Testis (tissue), 3 donors: ENCODE data around the gene FBXW8. TPM values are rescaled to one million over a fixed set of nuclear protein-coding genes. Genes with fewer than 3 reads are reported as not detected.

Experiments
- DNase-seq: peaks from one replicate; pipeline ENCODE4 v3.0.0-alpha.2; 2019
- H3K27ac ChIP-seq, 2 donors: fragments of 200-600 bp; sonication (generic); one replicate each; pipeline ENCODE4 v1.5.1; 2019
- H3K27me3 ChIP-seq: fragments of 200-600 bp; sonication (generic); one replicate; pipeline ENCODE4 v1.5.1; 2019
- H3K36me3 ChIP-seq: fragments of 200-600 bp; sonication (generic); one replicate; pipeline ENCODE4 v1.5.1; 2017; ENCODE audit warnings: low read depth; ENCODE audit errors: missing control alignments
- H3K4me1 ChIP-seq: fragments of 200-600 bp; sonication (generic); one replicate; pipeline ENCODE4 v1.5.1; 2019
- H3K4me3 ChIP-seq, 2 donors: fragments of 200-600 bp; sonication (generic); one replicate each; pipeline ENCODE4 v1.5.1; 2017 to 2019
- H3K9me3 ChIP-seq: fragments of 200-600 bp; sonication (generic); one replicate; pipeline ENCODE4 v1.5.1; 2017
- POLR2A ChIP-seq: fragments of 450-650 bp; IDR thresholded peaks from one replicate; pipeline ENCODE4 v1.6.1; 2017; ENCODE audit warnings: antibody characterized with exemption, mild to moderate bottlenecking, moderate library complexity
- WGBS, 2 donors: methylation state at CpG; one replicate each; pipeline ENCODE4 v1.1.5; 2018; 5-methylcytosine and 5-hydroxymethylcytosine counted together
- intact Hi-C: fragments of 100-400 bp; cut with DNase I; formaldehyde crosslinking; loops from one replicate; pipeline ENCODE4 v1.15.1; 2023; ENCODE audit warnings: low total_unique reads
- polyA plus RNA-seq: library from polyadenylated mRNA; stranded (reverse); fragments of 350-450 nt; fragmentation: Illumina TruSeq; extraction: RNeasy Lipid Tissue Mini Kit (QIAGEN cat#74804); gene quantifications from one replicate; pipeline ENCODE4 v1.2.3, GENCODE V29; 2014; ENCODE audit warnings: low read depth, low replicate concordance; ENCODE audit not compliant: insufficient read depth
- total RNA-seq, 2 donors: library from RNA; depleted of rRNA; stranded (reverse); fragments of >200 nt; gene quantifications; one replicate each; pipeline ENCODE4 v1.2.3, GENCODE V29; 2016
- TF ChIP-seq, protein P1 (sequence below), 3 experiments: fragments of 450-650 bp in 2 of 3; fragments of 200-600 bp in 1 of 3; sonication (generic) in 1 of 3; IDR thresholded peaks; one replicate each; pipeline ENCODE4 v1.5.1; 2016 to 2019; ENCODE audit warnings: antibody characterized with exemption in 3 of 3, mild to moderate bottlenecking in 2 of 3, moderate library complexity in 1 of 3

FBXW8 gene
- total and polyA plus RNA-seq, 3 donors from 2014 or later = 11.1 to 32.8 (median 31.0) TPM

DNA sequence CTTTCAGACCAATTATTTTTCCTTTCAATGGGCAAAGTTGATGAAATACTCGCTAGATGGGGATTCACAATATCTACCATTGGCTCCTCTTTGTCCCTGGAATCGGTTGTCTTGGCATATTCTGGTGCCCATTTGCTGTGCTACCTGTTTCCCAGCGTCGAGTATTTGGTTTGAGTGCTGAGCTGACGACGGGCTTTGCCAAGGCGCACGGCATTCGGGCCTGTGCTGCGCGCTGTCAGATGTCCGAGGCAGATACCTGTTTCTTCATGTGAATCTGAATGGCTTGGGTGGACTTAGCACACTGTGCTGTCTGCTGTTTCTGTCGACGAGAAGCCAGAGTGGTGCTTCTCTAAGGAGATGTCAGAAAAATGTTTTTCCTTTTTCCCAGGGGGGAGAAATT, 107.5 kb downstream of the FBXW8 start:
- Histone ChIP-seq H3K36me3 (no peaks in the 10 kb centered on the region), H3K9me3 (no peaks in the 10 kb centered on the region), H3K27ac (no peak overlapping the region), H3K27me3 (no peaks in the 10 kb centered on the region), H3K4me1 (peaks cover 8% of the 10 kb centered on the region), H3K4me3 (no peak overlapping the region)
- intact Hi-C loops = no loop called here
- no peak for TF ChIP-seq POLR2A
- TF ChIP-seq, protein P1, sequence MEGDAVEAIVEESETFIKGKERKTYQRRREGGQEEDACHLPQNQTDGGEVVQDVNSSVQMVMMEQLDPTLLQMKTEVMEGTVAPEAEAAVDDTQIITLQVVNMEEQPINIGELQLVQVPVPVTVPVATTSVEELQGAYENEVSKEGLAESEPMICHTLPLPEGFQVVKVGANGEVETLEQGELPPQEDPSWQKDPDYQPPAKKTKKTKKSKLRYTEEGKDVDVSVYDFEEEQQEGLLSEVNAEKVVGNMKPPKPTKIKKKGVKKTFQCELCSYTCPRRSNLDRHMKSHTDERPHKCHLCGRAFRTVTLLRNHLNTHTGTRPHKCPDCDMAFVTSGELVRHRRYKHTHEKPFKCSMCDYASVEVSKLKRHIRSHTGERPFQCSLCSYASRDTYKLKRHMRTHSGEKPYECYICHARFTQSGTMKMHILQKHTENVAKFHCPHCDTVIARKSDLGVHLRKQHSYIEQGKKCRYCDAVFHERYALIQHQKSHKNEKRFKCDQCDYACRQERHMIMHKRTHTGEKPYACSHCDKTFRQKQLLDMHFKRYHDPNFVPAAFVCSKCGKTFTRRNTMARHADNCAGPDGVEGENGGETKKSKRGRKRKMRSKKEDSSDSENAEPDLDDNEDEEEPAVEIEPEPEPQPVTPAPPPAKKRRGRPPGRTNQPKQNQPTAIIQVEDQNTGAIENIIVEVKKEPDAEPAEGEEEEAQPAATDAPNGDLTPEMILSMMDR (IDR thresholded peaks at IDR 0.05) = no peak
- 71 to 83% methylated on average over 14 of the region's 14 CpGs for WGBS, 2 donors
- DNase-seq = no peak

DNA sequence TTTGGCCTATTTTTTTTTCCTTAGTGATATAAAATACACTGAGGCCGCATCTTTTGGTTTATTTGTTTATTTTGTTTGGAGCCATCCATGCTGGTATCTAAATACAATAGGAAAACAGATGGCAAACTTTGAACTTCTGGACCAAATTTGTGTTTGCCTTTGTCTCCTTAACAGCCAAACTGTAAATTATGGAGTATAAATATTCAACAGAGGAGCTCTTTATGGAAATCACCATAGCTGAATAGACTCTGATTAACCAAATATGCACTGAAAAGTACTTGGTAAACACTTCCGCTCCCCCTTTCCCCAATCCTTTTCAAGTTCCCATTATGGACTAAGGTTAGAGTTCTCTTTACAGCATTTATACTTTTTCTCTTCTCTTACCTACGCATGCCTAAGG, 107.9 kb downstream of the FBXW8 start:
- TF ChIP-seq, protein P1 (IDR thresholded peaks at IDR 0.05) = no peak
- TF ChIP-seq POLR2A = no peak
- Histone ChIP-seq H3K36me3 (no peaks in the 10 kb centered on the region), H3K9me3 (no peaks in the 10 kb centered on the region), H3K27ac (no peak overlapping the region), H3K4me3 (no peak overlapping the region), H3K4me1 (peaks cover 8% of the 10 kb centered on the region), H3K27me3 (no peaks in the 10 kb centered on the region)
- intact Hi-C loops = no loop called here
- DNase-seq = no peak
- 71 to 73% methylated on average over 3 of the region's 3 CpGs for WGBS, 2 donors

DNA sequence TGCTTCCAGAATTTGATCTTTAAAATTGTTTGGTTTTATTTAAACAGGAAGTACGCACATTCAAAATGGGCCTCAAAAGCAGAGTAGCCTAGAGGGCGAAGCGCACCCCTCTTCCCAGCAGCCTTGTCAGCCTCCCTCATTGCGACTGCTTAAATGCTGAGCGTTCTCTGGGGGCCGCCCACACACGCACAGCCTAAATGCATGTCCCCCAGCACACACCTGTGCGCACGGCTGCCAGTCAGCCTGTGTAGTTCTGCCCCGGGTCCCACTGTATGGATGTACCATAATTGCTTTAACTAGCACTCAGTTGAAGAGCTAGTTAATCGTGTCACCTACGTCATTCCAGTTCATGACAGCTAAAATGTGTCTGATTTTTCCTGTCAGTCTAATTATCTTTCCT, 109.1 kb downstream of the FBXW8 start:
- peaks cover 8% of the 10 kb centered on the region for H3K4me1 ChIP-seq
- 91 to 97% methylated on average over 12 of the region's 12 CpGs for WGBS, 2 donors
- H3K27me3 ChIP-seq = no peaks in the 10 kb centered on the region
- no peak for DNase-seq
- no peak overlapping the region for H3K4me3 ChIP-seq
- intact Hi-C loops = no loop called here
- H3K9me3 ChIP-seq = no peaks in the 10 kb centered on the region
- H3K27ac ChIP-seq = no peak overlapping the region
- H3K36me3 ChIP-seq = no peaks in the 10 kb centered on the region
- TF ChIP-seq, protein P1 (IDR thresholded peaks at IDR 0.05) = no peak
- no peak for TF ChIP-seq POLR2A

GRCh38 chr12:117020536-117021220, 109.9 kb downstream of the FBXW8 start:
- no peaks in the 10 kb centered on the region for H3K27me3 ChIP-seq
- H3K27ac ChIP-seq = no peak overlapping the region
- H3K4me3 ChIP-seq = no peak overlapping the region
- TF ChIP-seq, protein P1 (IDR thresholded peaks at IDR 0.05) = no peak
- TF ChIP-seq POLR2A = no peak
- H3K9me3 ChIP-seq = no peaks in the 10 kb centered on the region
- no peak for DNase-seq
- peaks cover 10% of the 10 kb centered on the region for H3K4me1 ChIP-seq
- intact Hi-C loops = no loop called here
- 74 to 87% methylated on average over 12 of the region's 12 CpGs for WGBS, 2 donors
- no peaks in the 10 kb centered on the region for H3K36me3 ChIP-seq

DNA sequence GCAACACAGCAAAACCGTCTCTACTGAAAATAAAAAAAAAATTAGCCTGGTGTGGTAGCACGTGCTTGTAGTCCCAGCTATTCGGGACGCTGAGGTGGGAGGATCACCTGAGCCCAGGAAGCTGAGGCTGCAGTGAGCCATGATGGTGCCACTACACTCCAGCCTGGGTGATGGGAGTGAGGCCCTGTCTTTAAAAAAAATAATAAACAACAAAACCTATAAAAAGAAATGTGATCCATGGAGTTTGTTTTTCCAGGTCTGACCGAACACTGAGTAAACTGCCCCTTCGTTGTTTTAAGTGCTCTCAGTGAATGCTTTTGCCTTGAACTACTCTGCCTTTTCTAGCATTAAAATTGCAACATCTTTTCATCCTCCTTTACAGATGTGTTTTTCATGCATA, 111.7 kb downstream of the FBXW8 start:
- intact Hi-C loops = no loop called here
- peak; percentile 7 for DNase-seq
- 69 to 70% methylated on average over 6 of the region's 6 CpGs for WGBS, 2 donors
- H3K4me3 ChIP-seq = no peak overlapping the region
- H3K27ac ChIP-seq = no peak overlapping the region
- H3K4me1 ChIP-seq = peaks cover 13% of the 10 kb centered on the region
- no peaks in the 10 kb centered on the region for H3K27me3 ChIP-seq
- no peaks in the 10 kb centered on the region for H3K36me3 ChIP-seq
- H3K9me3 ChIP-seq = no peaks in the 10 kb centered on the region
- TF ChIP-seq POLR2A = no peak
- TF ChIP-seq, protein P1 (IDR thresholded peaks at IDR 0.05) = no peak
